ENCODE data around the gene UBE2J2.
A peak's percentile ranks its signal among the peaks of the same experiment; 100 is the strongest.

Gene UBE2J2

GRCh38 chr1:1292442-1292779 lies 18.8 kb upstream of the UBE2J2 start:
- H3K79me2 ChIP-seq (ENCODE audit: insufficient read depth, low read length): no peaks in the 10 kb centered on the region
- no peak overlapping the region for H3K4me3 ChIP-seq (ENCODE audit: low read depth, low read length, poor library complexity, severe bottlenecking)
- H3K27ac ChIP-seq (ENCODE audit: low read depth, low read length, poor library complexity, severe bottlenecking): no peak overlapping the region
- no peaks in the 10 kb centered on the region for H4K20me1 ChIP-seq (ENCODE audit: insufficient read depth, low read length)
- no peaks in the 10 kb centered on the region for H3K4me1 ChIP-seq (ENCODE audit: insufficient read depth, low read length, severe bottlenecking)
- H3K36me3 ChIP-seq (ENCODE audit: insufficient read depth, low read length): no peaks in the 10 kb centered on the region
- H3K4me2 ChIP-seq (ENCODE audit: low read length): no peak overlapping the region
- H3K9ac ChIP-seq (ENCODE audit: low read length): no peak overlapping the region
- no peaks in the 10 kb centered on the region for H3K9me3 ChIP-seq (ENCODE audit: low read length)
- H3K27me3 ChIP-seq (ENCODE audit: insufficient read depth, low read length): no peaks in the 10 kb centered on the region
- TF ChIP-seq EZH2 (IDR thresholded peaks at IDR 0.05; ENCODE audit: borderline replicate concordance, low read length) (no peak), CTCF (IDR thresholded peaks at IDR 0.05; ENCODE audit: low read length) (no peak)
- no peak overlapping the region for H2AFZ ChIP-seq (ENCODE audit: low read length)
- H3F3A ChIP-seq (ENCODE audit: insufficient read depth, low read length): no peaks in the 10 kb centered on the region
- no peaks in the 10 kb centered on the region for H3K9me2 ChIP-seq (ENCODE audit: low read depth, low read length)

- Histone ChIP-seq H3K36me3 (ENCODE audit: insufficient read depth, low read length) (no peaks in the 10 kb centered on the region), H4K20me1 (ENCODE audit: insufficient read depth, low read length) (no peaks in the 10 kb centered on the region), H3K79me2 (ENCODE audit: insufficient read depth, low read length) (no peaks in the 10 kb centered on the region), H3K4me2 (ENCODE audit: low read length) (no peak overlapping the region), H3K9me3 (ENCODE audit: low read length) (no peaks in the 10 kb centered on the region), H3K4me1 (ENCODE audit: insufficient read depth, low read length, severe bottlenecking) (no peaks in the 10 kb centered on the region), H3K27me3 (ENCODE audit: insufficient read depth, low read length) (no peaks in the 10 kb centered on the region), H3F3A (ENCODE audit: insufficient read depth, low read length) (no peaks in the 10 kb centered on the region), H3K27ac (ENCODE audit: low read depth, low read length, poor library complexity, severe bottlenecking) (no peak overlapping the region), H3K4me3 (ENCODE audit: low read depth, low read length, poor library complexity, severe bottlenecking) (no peak overlapping the region), H2AFZ (ENCODE audit: low read length) (no peak overlapping the region), H3K9me2 (ENCODE audit: low read depth, low read length) (no peaks in the 10 kb centered on the region), H3K9ac (ENCODE audit: low read length) (no peak overlapping the region)
- TF ChIP-seq CTCF (IDR thresholded peaks at IDR 0.05; ENCODE audit: low read length): peak; percentile 80
- TF ChIP-seq EZH2 (IDR thresholded peaks at IDR 0.05; ENCODE audit: borderline replicate concordance, low read length): no peak
Observed at GRCh38 chr1:1291548-1292441, 18.1 kb upstream of the UBE2J2 start.

- no peak overlapping the region for H3K9ac ChIP-seq (ENCODE audit: low read length)
- H3K79me2 ChIP-seq (ENCODE audit: insufficient read depth, low read length): no peaks in the 10 kb centered on the region
- H3K27me3 ChIP-seq (ENCODE audit: insufficient read depth, low read length): no peaks in the 10 kb centered on the region
- no peaks in the 10 kb centered on the region for H3K36me3 ChIP-seq (ENCODE audit: insufficient read depth, low read length)
- H3F3A ChIP-seq (ENCODE audit: insufficient read depth, low read length): no peaks in the 10 kb centered on the region
- H4K20me1 ChIP-seq (ENCODE audit: insufficient read depth, low read length): no peaks in the 10 kb centered on the region
- no peak overlapping the region for H3K4me2 ChIP-seq (ENCODE audit: low read length)
- H3K4me3 ChIP-seq (ENCODE audit: low read depth, low read length, poor library complexity, severe bottlenecking): no peak overlapping the region
- H3K27ac ChIP-seq (ENCODE audit: low read depth, low read length, poor library complexity, severe bottlenecking): no peak overlapping the region
- H2AFZ ChIP-seq (ENCODE audit: low read length): no peak overlapping the region
- no peaks in the 10 kb centered on the region for H3K9me2 ChIP-seq (ENCODE audit: low read depth, low read length)
- TF ChIP-seq EZH2 (IDR thresholded peaks at IDR 0.05; ENCODE audit: borderline replicate concordance, low read length) (no peak), CTCF (IDR thresholded peaks at IDR 0.05; ENCODE audit: low read length) (no peak)
- no peaks in the 10 kb centered on the region for H3K9me3 ChIP-seq (ENCODE audit: low read length)
- H3K4me1 ChIP-seq (ENCODE audit: insufficient read depth, low read length, severe bottlenecking): no peaks in the 10 kb centered on the region
Observed at GRCh38 chr1:1291023-1291528, 17.4 kb upstream of the UBE2J2 start.
